ENCODE data around the gene SLC39A13.

SLC39A13 gene

DNA sequence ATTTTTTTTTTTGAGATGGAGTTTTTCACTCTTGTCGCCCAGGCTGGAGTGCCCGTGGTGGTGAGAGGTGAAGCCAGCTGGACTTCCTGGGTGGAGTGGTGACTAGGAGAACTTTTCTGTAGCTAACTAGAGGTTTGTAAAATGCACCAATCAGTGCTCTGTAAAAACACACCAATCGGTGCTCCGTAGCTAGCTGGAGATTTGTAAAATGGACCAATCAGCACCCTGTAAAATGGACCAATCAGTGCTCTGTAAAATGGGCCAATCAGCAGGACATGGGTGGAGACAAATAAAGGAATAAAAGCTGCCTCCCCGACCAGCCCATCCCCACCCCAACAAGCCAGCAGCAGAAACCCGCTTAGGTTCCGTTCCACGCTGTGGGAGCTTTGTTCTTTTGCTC, 45.0 kb downstream of the SLC39A13 start:
- DNase-seq (ENCODE audit: low read depth): no peak

GRCh38 chr11:47454258-47454671, 45.9 kb downstream of the SLC39A13 start:
- DNase-seq (ENCODE audit: low read depth): peak; percentile 33

- DNase-seq (ENCODE audit: low read depth): no peak
These were observed 52.3 kb downstream of the SLC39A13 start for GRCh38 chr11:47460571-47461235.

DNA sequence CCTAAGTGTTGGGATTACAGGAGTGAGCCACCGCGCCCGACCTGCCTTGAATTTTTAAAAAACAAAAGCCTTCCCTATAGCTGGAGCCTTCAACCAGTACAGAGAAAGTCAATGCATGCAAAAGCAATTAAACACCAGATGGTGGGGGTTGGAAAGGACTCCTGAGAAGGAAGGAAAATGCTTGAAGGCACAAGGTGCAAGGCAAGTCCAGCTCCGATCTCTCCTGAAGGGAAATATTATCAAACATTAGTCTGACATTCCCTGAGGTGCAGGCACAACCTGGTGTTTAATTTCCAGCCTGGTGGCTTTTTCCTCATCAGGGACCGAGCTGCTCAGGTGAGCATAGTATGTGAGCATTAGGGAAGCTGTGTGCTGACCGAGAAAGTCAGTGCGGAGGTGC, 53.5 kb downstream of the SLC39A13 start:
- no peak for DNase-seq (ENCODE audit: low read depth)

DNA sequence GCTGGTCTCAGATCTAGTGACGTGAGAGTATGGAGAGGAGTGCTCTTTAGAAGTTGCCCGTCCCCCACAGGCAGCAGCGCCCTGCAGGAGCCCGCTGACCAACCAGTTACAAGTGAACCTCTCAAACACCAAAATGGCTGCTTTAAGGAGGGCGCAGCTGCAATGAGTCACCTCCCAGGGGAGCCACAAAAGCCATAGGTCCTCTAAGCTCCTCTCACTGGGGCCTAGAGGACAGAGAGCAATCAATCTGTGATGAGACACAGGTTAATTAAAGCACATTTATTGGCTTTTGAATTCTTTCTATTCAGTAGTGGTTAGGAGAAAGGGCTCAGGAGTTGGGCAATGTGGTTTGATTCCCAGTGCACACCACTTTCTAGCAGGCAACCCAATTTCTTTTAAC, 56.1 kb downstream of the SLC39A13 start:
- DNase-seq (ENCODE audit: low read depth): no peak

Data from activated gamma-delta T cell treated with anti-CD3 and anti-CD28 coated beads, Interleukin-2, amount 50 U/mL, for 16 hours (primary cell).